ENCODE measurements around the gene SPAG7.

Gene SPAG7, protein sequence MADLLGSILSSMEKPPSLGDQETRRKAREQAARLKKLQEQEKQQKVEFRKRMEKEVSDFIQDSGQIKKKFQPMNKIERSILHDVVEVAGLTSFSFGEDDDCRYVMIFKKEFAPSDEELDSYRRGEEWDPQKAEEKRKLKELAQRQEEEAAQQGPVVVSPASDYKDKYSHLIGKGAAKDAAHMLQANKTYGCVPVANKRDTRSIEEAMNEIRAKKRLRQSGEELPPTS
- 20.6 to 27.3 (median 24.0) reads per million in 3 donors for total RNA-seq

DNA sequence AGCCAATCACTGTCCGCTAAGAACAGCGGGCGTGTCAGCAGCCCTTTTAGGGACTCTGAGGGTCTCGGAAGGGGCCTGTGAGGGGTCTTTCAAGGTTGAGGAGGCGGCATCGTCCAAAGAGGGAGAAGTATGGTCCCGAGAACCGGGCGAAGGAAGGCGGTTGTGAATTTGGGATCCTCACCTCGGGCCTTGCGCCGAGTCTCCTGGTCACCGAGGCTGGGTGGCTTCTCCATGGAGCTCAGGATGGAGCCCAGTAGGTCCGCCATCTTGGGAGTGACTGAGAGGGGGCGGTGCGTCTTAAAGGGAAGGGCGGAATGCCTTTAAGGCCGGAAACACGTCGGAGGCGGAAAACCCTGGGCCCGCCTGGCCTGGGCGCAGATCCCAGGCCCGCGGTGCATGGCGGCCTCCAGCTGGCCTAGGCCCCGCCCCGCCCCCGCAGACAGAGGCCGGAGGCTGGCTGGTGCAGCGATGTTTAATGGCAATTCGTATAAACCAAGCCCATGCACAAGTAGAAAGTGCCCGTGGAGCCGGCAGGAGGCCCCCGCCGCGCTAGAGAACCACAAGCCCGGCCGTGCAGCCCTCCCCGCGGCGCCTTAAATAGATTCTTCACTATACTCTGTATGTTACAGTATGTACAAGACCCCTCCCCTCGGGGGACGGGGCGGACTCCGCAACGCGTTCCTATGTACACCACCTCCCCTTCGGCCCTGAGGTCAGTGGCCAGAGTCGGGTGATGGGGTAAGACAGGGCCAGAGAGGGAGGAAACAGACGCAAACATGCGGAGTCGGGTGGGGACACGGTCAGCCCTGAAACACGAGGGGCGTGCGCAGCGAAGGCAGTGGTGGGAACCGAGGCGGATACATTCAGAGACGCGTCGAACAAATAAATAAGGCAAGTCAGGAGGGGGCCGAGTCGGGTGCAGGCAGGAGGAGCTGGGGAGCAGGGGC, at the start of gene SPAG7:
Gene SPAG7 (minus strand): TSS at position 279 of the 947 bp plus-strand sequence. CDS start 13 bp downstream, at position 266.
- no peaks in the 10 kb centered on the region for H3K9me3 ChIP-seq (ENCODE audit: control insufficient read depth, low read length)
- peaks cover 12% of the 10 kb centered on the region for H3K36me3 ChIP-seq (ENCODE audit: control insufficient read depth, insufficient read depth, low read length)
- peak; percentile 87 to 90 (median 90) for DNase-seq
- peak within 1 kb of the TSS; percentile 92 for H3K4me3 ChIP-seq (ENCODE audit: insufficient read depth, low read depth, low read length, poor library complexity, severe bottlenecking)
- peaks cover 28% of the 10 kb centered on the region for H3K4me1 ChIP-seq (ENCODE audit: control insufficient read depth, insufficient read depth, low read length, poor library complexity, severe bottlenecking)
- H3K27ac ChIP-seq (ENCODE audit: insufficient read depth, low read length, poor library complexity, severe bottlenecking) = peak within 1 kb of the TSS; percentile 89
- H3K27me3 ChIP-seq (replicated peaks; ENCODE audit: control insufficient read depth, insufficient read depth, low read length, poor library complexity, severe bottlenecking) = no peaks in the 10 kb centered on the region

DNA sequence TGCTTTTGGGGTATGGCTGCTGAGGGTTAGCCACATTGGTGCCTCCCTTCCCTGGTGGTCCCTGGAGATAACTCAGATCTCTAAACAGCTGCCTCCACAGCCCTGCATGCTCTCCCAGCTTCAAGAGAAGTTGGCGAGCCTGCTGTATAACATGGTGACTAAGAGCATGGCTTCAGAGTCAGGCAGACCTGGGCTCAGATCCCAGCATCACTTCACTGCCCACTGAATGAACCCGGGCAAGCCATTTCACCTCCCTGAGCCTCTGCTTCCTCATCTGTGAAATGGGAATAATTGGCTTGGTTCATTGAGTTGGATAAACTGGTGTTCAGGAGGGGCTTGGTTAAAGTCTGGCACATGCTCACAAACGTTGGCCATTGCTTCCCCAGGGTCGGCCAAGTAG, 46.7 kb upstream of the SPAG7 start:
- H3K4me3 ChIP-seq (ENCODE audit: insufficient read depth, low read depth, low read length, poor library complexity, severe bottlenecking) = no peak overlapping the region
- H3K36me3 ChIP-seq (ENCODE audit: control insufficient read depth, insufficient read depth, low read length) = peaks cover 7% of the 10 kb centered on the region
- H3K27ac ChIP-seq (ENCODE audit: insufficient read depth, low read length, poor library complexity, severe bottlenecking) = no peak overlapping the region
- H3K4me1 ChIP-seq (ENCODE audit: control insufficient read depth, insufficient read depth, low read length, poor library complexity, severe bottlenecking) = no peaks in the 10 kb centered on the region
- no peaks in the 10 kb centered on the region for H3K9me3 ChIP-seq (ENCODE audit: control insufficient read depth, low read length)
- no peak for DNase-seq
- no peaks in the 10 kb centered on the region for H3K27me3 ChIP-seq (replicated peaks; ENCODE audit: control insufficient read depth, insufficient read depth, low read length, poor library complexity, severe bottlenecking)

DNA sequence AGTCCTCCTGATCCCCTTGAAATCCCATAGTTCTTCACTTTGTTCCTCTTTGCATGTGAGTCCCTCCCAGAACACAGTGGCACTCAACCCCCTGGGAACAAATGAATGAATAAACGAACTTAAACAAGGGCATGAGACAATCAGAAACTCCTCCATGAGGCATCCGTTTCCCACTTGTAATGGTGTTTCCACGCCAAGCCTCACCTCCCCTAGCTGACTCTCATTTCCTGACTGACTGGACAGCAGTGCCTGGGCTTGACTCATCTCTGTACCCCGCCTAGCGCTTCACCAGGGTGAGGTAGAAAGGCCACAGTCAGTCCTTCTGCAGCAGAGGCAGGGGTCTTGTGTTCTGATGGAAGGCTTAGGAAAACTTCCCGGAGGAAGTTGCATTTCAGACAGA, 44.3 kb upstream of the SPAG7 start:
- Histone ChIP-seq H3K4me3 (ENCODE audit: insufficient read depth, low read depth, low read length, poor library complexity, severe bottlenecking) (no peak overlapping the region), H3K27ac (ENCODE audit: insufficient read depth, low read length, poor library complexity, severe bottlenecking) (no peak overlapping the region), H3K9me3 (ENCODE audit: control insufficient read depth, low read length) (no peaks in the 10 kb centered on the region), H3K4me1 (ENCODE audit: control insufficient read depth, insufficient read depth, low read length, poor library complexity, severe bottlenecking) (no peaks in the 10 kb centered on the region), H3K27me3 (replicated peaks; ENCODE audit: control insufficient read depth, insufficient read depth, low read length, poor library complexity, severe bottlenecking) (no peaks in the 10 kb centered on the region), H3K36me3 (ENCODE audit: control insufficient read depth, insufficient read depth, low read length) (peaks cover 18% of the 10 kb centered on the region)
- DNase-seq = no peak

DNA sequence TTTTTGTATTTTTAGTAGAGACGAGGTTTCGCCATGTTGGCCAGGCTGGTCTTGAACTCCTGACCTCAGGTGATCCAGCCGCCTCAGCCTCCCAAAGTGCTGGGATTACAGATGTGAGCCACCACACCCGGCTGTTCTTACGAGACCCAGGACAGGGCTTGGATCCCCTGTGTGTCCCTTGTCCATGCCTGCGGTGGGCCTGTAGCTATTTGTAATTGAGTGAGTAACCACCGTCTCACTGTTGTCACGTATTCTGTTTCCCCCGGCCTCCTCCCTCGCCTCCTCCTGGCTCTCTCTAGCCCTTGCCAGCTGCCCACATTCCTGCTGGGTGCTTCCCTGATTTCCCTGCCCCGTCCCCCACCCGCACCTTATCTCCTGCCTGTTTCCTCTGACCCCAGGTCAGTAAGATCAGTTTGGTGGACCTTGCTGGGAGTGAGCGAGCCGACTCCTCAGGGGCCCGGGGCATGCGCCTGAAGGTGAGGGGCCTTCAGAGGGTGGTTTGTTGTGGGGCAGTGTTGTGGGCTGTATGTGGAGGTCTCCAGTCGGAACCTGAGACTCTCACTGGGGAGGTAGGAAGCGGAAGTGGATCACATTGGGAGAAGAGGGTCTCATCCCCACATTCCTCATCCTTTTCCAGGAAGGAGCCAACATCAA, 35.7 kb upstream of the SPAG7 start:
- Histone ChIP-seq H3K27ac (ENCODE audit: insufficient read depth, low read length, poor library complexity, severe bottlenecking) (no peak overlapping the region), H3K36me3 (ENCODE audit: control insufficient read depth, insufficient read depth, low read length) (peaks cover 50% of the 10 kb centered on the region), H3K9me3 (ENCODE audit: control insufficient read depth, low read length) (no peaks in the 10 kb centered on the region), H3K4me3 (ENCODE audit: insufficient read depth, low read depth, low read length, poor library complexity, severe bottlenecking) (no peak overlapping the region), H3K27me3 (replicated peaks; ENCODE audit: control insufficient read depth, insufficient read depth, low read length, poor library complexity, severe bottlenecking) (no peaks in the 10 kb centered on the region), H3K4me1 (ENCODE audit: control insufficient read depth, insufficient read depth, low read length, poor library complexity, severe bottlenecking) (peaks cover 12% of the 10 kb centered on the region)
- DNase-seq = no peak

DNA sequence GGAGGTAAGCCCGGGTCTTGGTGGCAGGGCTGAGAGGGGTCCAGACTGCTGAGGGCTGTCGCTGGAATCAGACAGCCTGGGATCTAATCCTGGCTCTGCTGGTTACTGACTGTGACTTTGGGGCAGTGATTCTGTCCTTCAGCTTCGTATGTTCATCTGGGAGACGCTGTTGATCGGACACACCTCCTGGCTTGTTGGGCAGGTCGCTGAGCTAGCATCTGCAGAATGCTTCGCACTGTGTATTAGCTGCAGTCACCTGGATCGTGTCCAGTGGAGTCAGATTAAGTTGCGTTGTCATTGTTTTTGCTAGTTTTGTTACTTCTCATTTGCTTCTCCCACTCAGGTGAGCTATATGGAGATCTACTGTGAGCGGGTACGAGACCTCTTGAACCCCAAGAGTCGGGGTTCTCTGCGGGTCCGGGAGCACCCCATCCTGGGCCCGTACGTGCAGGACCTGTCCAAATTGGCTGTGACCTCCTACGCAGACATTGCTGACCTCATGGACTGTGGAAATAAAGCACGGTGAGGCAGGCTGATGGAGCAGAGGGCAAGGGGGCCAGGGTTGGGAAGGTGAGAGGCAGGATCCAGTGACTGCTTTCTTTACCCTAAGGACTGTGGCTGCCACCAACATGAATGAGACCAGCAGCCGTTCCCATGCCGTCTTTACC, 34.6 kb upstream of the SPAG7 start:
- no peaks in the 10 kb centered on the region for H3K9me3 ChIP-seq (ENCODE audit: control insufficient read depth, low read length)
- H3K36me3 ChIP-seq (ENCODE audit: control insufficient read depth, insufficient read depth, low read length) = peaks cover 42% of the 10 kb centered on the region
- no peaks in the 10 kb centered on the region for H3K27me3 ChIP-seq (replicated peaks; ENCODE audit: control insufficient read depth, insufficient read depth, low read length, poor library complexity, severe bottlenecking)
- H3K4me3 ChIP-seq (ENCODE audit: insufficient read depth, low read depth, low read length, poor library complexity, severe bottlenecking) = no peak overlapping the region
- H3K27ac ChIP-seq (ENCODE audit: insufficient read depth, low read length, poor library complexity, severe bottlenecking) = no peak overlapping the region
- peaks cover 14% of the 10 kb centered on the region for H3K4me1 ChIP-seq (ENCODE audit: control insufficient read depth, insufficient read depth, low read length, poor library complexity, severe bottlenecking)
- no peak for DNase-seq

DNA sequence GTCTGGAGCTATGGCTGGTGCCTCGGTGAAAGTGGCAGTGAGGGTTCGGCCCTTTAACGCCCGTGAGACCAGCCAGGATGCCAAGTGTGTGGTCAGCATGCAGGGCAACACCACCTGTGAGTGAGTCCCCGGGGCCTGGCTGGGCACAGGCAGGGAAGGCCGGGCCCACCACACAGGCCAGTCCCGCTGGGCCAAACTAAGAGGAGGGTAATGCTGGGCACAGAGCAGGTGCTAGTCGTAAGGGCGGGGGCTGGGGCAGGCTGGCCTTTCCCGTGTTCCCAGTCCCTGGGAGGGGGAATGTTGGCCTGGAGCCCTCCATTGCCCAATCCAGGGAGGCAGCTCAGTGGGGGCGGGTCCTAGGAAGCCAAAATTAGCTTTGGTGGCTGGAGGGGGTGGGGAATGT, 32.6 kb upstream of the SPAG7 start:
- Histone ChIP-seq H3K4me3 (ENCODE audit: insufficient read depth, low read depth, low read length, poor library complexity, severe bottlenecking) (no peak overlapping the region), H3K27ac (ENCODE audit: insufficient read depth, low read length, poor library complexity, severe bottlenecking) (no peak overlapping the region), H3K9me3 (ENCODE audit: control insufficient read depth, low read length) (no peaks in the 10 kb centered on the region), H3K27me3 (replicated peaks; ENCODE audit: control insufficient read depth, insufficient read depth, low read length, poor library complexity, severe bottlenecking) (no peaks in the 10 kb centered on the region), H3K36me3 (ENCODE audit: control insufficient read depth, insufficient read depth, low read length) (peaks cover 34% of the 10 kb centered on the region), H3K4me1 (ENCODE audit: control insufficient read depth, insufficient read depth, low read length, poor library complexity, severe bottlenecking) (peaks cover 20% of the 10 kb centered on the region)
- no peak for DNase-seq

DNA sequence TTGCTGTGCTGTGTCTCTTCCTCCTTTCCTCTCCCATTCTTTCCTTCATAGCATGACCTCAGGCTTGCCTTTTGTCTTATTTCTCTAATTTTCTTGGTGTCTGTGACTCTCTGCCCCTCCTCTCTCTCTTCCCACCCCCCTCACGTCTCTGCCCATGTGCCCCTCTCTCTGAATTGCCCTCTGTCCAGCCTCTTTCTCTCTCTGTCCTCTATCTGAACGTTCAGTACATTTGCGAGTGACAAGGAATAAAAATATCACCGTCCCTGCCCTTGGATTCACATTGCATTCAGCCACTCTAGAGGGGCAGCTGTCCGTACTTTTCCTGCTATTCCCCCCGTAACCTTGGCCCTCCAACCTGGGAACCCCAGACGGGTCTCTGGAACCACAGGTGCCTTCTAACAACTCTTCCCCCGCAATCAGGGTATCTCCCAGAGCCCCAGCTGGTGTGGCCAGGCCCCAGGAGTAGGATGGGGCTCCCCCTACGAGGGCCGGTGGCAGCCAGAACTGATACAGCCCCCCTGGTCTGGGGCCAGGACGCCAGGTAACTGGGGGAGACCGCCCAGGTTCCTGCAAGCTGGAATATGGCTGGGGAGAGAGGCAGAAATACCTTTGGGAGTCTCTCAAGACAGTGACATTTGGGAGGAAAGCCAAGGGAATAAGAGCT, 31.9 kb upstream of the SPAG7 start:
- no peak for DNase-seq
- Histone ChIP-seq H3K36me3 (ENCODE audit: control insufficient read depth, insufficient read depth, low read length) (peaks cover 27% of the 10 kb centered on the region), H3K4me3 (ENCODE audit: insufficient read depth, low read depth, low read length, poor library complexity, severe bottlenecking) (no peak overlapping the region), H3K4me1 (ENCODE audit: control insufficient read depth, insufficient read depth, low read length, poor library complexity, severe bottlenecking) (peaks cover 20% of the 10 kb centered on the region), H3K27me3 (replicated peaks; ENCODE audit: control insufficient read depth, insufficient read depth, low read length, poor library complexity, severe bottlenecking) (no peaks in the 10 kb centered on the region), H3K9me3 (ENCODE audit: control insufficient read depth, low read length) (no peaks in the 10 kb centered on the region), H3K27ac (ENCODE audit: insufficient read depth, low read length, poor library complexity, severe bottlenecking) (peak overlapping the region; percentile 17)

DNA sequence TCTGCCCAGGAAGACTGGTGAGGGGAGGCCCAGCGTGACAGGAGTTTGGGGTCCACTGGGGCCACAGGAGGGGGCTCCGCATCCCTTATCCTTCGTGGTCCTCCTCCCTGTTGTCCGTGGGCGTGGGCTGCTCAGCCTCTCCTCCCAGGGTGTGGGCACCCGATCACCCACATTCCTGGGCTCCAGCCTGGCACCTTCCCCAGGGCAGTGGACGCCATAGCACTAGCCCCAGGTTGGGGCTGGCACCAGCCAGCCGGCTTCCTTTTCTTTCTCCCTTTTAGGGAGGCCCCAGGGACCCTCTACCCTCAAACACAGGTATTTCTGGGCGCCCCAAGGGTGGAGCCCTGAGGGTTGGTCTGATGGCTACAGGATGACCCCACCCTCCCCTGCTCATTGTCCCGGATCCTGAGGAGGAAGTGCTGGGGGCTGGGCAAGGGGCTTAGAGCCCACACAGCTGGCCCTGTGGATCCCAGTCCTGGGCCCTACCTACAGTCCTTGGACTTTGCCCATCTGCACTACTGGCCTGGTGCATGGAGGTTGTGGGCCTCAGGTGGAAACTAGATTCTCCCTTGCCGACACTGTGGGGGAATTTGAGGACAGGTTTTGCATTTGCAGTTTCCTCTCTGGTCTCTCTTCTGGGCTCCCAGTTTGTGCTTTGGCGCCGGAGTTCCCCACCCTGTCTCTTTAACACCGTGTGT, 31.3 kb upstream of the SPAG7 start:
- no peak for DNase-seq
- H3K4me3 ChIP-seq (ENCODE audit: insufficient read depth, low read depth, low read length, poor library complexity, severe bottlenecking) = peak overlapping the region; percentile 80

More for the DNA sequence above, 31.3 kb upstream of the SPAG7 start:
- Histone ChIP-seq H3K9me3 (ENCODE audit: control insufficient read depth, low read length) (no peaks in the 10 kb centered on the region), H3K27me3 (replicated peaks; ENCODE audit: control insufficient read depth, insufficient read depth, low read length, poor library complexity, severe bottlenecking) (no peaks in the 10 kb centered on the region), H3K4me1 (ENCODE audit: control insufficient read depth, insufficient read depth, low read length, poor library complexity, severe bottlenecking) (peaks cover 20% of the 10 kb centered on the region), H3K27ac (ENCODE audit: insufficient read depth, low read length, poor library complexity, severe bottlenecking) (peak overlapping the region; percentile 66), H3K36me3 (ENCODE audit: control insufficient read depth, insufficient read depth, low read length) (peaks cover 22% of the 10 kb centered on the region)
